Ectodermal cell (in vitro differentiated cells): ENCODE data around the gene MYL5.
"Not testable (repeated sequence)": the region's sequence is repeated elsewhere in the genome, so short reads cannot be mapped to it uniquely, and the experiment has no call there.

Experiments
- H3K27ac ChIP-seq: 2 replicates; pipeline ENCODE4 v1.7.0; 2013; ENCODE audit warnings: mild to moderate bottlenecking, low read depth, low read length; ENCODE audit not compliant: insufficient read depth, poor library complexity, severe bottlenecking
- H3K27me3 ChIP-seq: 2 replicates; pipeline ENCODE4 v1.7.0; 2013; ENCODE audit warnings: mild to moderate bottlenecking, low read length; ENCODE audit not compliant: insufficient read depth, control insufficient read depth, poor library complexity, severe bottlenecking
- H3K36me3 ChIP-seq: one replicate; pipeline ENCODE4 v1.7.0; 2013; ENCODE audit warnings: low read length; ENCODE audit not compliant: control insufficient read depth, insufficient read depth
- H3K4me1 ChIP-seq: one replicate; pipeline ENCODE4 v1.7.0; 2013; ENCODE audit warnings: low read length; ENCODE audit not compliant: control insufficient read depth, insufficient read depth
- H3K4me3 ChIP-seq: 2 replicates; pipeline ENCODE4 v1.7.0; 2013; ENCODE audit warnings: low read depth, low read length, control low read depth; ENCODE audit not compliant: insufficient read depth
- H3K9me3 ChIP-seq: 2 replicates; pipeline ENCODE4 v1.7.0; 2013; ENCODE audit warnings: mild to moderate bottlenecking, low read length, moderate library complexity; ENCODE audit not compliant: control insufficient read depth
- WGBS, 2 experiments: methylation state at CpG; one replicate each; pipeline ENCODE4 v1.1.7; 2013; ENCODE audit warnings: missing lambda C conversion rate in 2 of 2; 5-methylcytosine and 5-hydroxymethylcytosine counted together

Gene MYL5

GRCh38 chr4:729336-730315 is 55.3 kb downstream of the MYL5 start:
- WGBS, 2 experiments, result 94% methylated on average over 19 to 20 of the region's 20 CpGs
- Histone ChIP-seq H3K27ac (no peak overlapping the region), H3K36me3 (peaks cover 26% of the 10 kb centered on the region), H3K27me3 (no peaks in the 10 kb centered on the region), H3K4me1 (no peaks in the 10 kb centered on the region), H3K4me3 (no peak overlapping the region), H3K9me3 (no peaks in the 10 kb centered on the region)

GRCh38 chr4:730511-730910 is 56.2 kb downstream of the MYL5 start:
- no peak overlapping the region for H3K4me3 ChIP-seq
- WGBS, 2 experiments, result 95 to 97% methylated on average over 27 of the region's 27 CpGs
- no peaks in the 10 kb centered on the region for H3K9me3 ChIP-seq
- H3K4me1 ChIP-seq, result no peaks in the 10 kb centered on the region
- H3K27ac ChIP-seq, result no peak overlapping the region
- no peaks in the 10 kb centered on the region for H3K27me3 ChIP-seq
- H3K36me3 ChIP-seq, result peaks cover 34% of the 10 kb centered on the region

- WGBS, 2 experiments, result 95% methylated on average over 56 to 57 of the region's 68 CpGs
- H3K27ac ChIP-seq, H3K4me1 ChIP-seq, H3K4me3 ChIP-seq, H3K27me3 ChIP-seq, H3K9me3 ChIP-seq: not testable (repeated sequence)
- peaks cover 38% of the 10 kb centered on the region for H3K36me3 ChIP-seq
Measured at GRCh38 chr4:730946-731904, 56.9 kb downstream of the MYL5 start.
